Spleen (tissue), 7 donors: ENCODE results near the gene COL23A1.

Experiments used
- CTCF ChIP-seq, 11 experiments: fragments of 200-600 bp in 7 of 11; fragments of 450-650 bp in 4 of 11; sonication (generic) in 4 of 11; IDR thresholded peaks in 8 of 11; conservative IDR thresholded peaks in 3 of 11; 1 replicate in 7 of 11; 2 replicates in 4 of 11; pipeline versions ENCODE4 v1.4.0 to v1.8.0; 2016 to 2021; ENCODE audit warnings: antibody characterized with exemption in 11 of 11, inconsistent platforms in 4 of 11, mild to moderate bottlenecking in 1 of 11
- POLR2A ChIP-seq, 3 donors: fragments of 450-650 bp; IDR thresholded peaks; one replicate each; pipeline ENCODE4 v1.5.1; 2017; ENCODE audit warnings: antibody characterized with exemption in 3 of 3, mild to moderate bottlenecking in 1 of 3
- POLR2AphosphoS5 ChIP-seq, 3 donors: sonication (generic); formaldehyde crosslinking; IDR thresholded peaks; one replicate each; pipeline ENCODE4 v1.5.1; 2017; ENCODE audit warnings: antibody characterized with exemption in 3 of 3
- donor health status: DM: no; HTN: no; CAD: no; lungs with moderate emphysema.
- donor health status: DM: no; HTN: no; CAD: no.
- donor health status: DM: no; HTN: no; CAD: no.

DNA sequence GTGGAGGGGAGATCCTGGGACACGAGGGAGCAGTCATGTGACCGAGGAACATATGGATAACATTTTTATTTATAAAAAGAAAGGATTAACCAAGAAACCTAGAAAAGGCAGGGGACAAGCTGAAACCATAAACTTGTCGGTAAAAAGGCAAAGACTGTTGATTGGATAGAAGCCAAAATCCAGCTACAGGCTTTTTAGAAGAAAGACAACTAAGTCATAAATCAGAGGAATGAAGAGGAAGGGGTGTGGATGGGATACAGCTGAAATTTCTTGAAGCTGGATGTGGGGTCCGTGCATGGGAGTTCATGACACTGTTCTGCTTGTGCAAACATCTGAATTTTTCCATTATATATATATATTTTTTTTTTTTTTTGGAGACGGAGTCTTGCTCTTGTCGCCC lies 246.9 kb downstream of the COL23A1 start:
- TF ChIP-seq CTCF (IDR thresholded peaks at IDR 0.05 in 8 of 11, conservative IDR thresholded peaks at IDR 0.05 in 3 of 11) (no peak), POLR2A (IDR thresholded peaks at IDR 0.05) (no peak), POLR2AphosphoS5 (IDR thresholded peaks at IDR 0.05) (no peak)
